Stimulated activated CD8-positive, alpha-beta memory T cell treated with anti-CD3 and anti-CD28 coated beads, Interleukin-2, amount 100 ng/mL, for 48 hours (primary cell): ENCODE data around the gene CDC42EP4.
"Not testable (repeated sequence)": the region's sequence is repeated elsewhere in the genome, so short reads cannot be mapped to it uniquely, and the experiment has no call there.

Experiments
- DNase-seq, 2 donors: peaks; one replicate each; pipeline ENCODE4 v3.0.0-alpha.2; 2020; ENCODE audit warnings: low read depth in 2 of 2

CDC42EP4 gene

GRCh38 chr17:73320601-73321264 is 8.9 kb upstream of the CDC42EP4 start:
- DNase-seq, result no peak

GRCh38 chr17:73319766-73320165 is 8.0 kb upstream of the CDC42EP4 start:
- DNase-seq, result no peak

DNA sequence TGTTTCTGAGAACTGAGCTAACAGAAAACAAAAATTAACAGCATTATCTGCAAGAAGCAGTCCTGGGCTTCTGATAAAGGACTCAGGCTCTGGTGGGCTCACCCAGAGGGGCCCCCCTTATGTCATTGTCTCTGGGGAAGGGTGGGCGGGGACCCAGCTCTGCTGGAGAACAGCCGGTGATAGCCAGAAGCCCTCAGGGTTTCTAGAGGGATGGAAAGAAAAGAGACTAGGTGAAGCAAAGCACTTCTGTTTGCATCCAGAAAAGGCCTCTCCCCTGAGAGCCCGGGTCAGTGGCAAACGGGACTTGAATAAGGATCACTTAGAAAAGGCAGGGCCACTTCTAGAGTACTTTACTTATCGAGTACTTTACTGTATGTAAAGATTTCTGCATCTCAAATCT is 7.0 kb upstream of the CDC42EP4 start:
- DNase-seq, result no peak

- no peak for DNase-seq
Observed at GRCh38 chr17:73318427-73318813, 6.6 kb upstream of the CDC42EP4 start.

- no peak for DNase-seq
Observed at GRCh38 chr17:73317513-73318426, 6.0 kb upstream of the CDC42EP4 start.

DNA sequence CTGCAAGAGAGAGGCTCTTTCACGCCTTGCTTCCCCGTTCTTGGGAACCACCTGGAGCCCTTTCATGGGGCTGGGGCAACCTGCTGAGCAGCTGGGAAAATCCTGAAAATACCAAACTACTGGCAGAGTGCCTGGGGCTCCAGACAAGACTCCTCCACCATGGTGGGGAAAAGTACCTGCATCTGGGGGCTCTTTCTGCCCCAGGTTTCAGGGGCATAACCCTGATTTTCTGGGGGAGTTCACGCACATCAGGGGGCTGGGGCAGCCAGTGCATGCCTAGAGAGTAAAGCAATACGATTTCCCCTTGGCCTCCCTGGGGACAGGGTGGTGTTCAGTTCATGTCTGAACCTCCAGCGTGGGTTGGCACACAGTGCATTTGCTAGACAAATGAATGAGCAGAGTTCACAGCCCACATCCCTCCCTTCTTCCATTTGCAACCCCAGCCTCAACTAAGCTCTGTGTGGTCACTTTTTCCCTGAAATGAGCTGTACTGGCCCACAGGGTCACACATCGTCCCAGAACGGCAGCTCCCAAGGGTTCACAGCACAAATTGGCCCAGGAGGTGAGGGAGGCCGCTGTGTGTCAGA is 5.2 kb upstream of the CDC42EP4 start:
- DNase-seq, result no peak

DNA sequence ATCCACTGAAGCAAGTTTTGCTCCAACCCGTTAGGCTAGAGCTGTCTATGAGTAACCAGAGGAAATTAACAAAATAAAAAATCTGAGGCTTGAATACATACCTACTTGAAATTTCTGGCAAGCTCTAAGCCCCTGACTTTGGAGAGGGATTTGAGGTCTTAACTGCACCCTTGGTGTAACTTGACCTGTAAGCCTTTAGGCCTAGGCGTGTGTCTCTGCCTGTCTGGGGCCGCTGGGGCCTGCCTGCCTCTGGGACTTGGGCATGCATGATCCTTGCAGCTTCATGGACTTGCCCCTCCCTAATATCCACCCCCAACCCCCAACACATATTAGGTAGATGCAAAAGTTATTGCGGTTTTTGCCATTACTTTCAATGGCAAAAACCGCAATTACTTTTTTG is 3.7 kb upstream of the CDC42EP4 start:
- DNase-seq, result no peak

DNA sequence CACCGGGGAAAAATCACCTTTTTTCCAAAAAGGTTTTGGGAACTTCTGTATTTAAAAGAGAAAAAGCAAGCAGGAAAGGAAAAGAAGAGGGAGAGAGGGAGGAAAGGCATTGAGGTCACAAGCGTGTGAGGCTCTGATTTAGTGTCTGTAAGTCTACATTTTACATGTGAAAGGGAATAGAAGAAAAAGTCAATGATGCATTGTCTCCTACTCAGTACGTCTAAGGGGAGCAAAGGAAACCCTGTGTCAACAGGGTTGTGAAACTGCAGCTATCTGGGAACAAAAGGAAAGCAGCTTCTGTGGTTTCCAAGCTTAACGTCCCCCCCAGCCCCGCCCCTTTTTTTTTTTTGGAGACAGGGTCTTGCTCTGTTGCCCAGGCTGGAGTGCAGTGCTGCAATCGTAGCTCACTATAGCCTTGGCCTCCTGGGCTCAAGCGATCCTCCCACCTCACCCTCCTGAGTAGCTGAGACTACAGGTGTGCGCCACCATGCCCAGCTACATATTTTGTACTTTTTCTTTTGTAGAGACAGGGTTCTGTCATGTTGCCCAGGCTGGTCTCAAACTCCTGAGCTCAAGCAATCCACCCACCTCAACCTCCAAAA is 1.8 kb upstream of the CDC42EP4 start:
- no peak for DNase-seq

- DNase-seq, result not testable (repeated sequence)
Observed at GRCh38 chr17:73312887-73313286, 1.1 kb upstream of the CDC42EP4 start.

DNA sequence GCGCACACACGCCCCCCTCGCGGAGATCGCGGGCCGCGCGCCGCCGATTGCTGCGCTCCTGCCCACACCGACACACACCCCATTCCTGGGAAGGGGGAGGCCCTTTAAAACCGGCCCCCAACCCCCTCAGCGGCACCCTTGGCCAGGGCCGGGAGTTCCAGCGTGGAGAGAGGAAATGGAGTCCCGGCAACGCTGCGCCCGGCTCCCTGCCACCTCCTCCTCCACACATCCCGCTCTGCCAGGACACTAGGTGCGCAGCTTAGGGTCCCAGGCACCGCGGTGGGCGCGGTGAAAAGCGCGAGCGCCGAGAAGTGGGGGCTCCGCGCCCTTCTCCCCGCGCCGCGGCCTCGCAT is 397 bp downstream of the CDC42EP4 start:
- no peak for DNase-seq

- no peak for DNase-seq
Observed at GRCh38 chr17:73309727-73310596, 1.8 kb downstream of the CDC42EP4 start.

DNA sequence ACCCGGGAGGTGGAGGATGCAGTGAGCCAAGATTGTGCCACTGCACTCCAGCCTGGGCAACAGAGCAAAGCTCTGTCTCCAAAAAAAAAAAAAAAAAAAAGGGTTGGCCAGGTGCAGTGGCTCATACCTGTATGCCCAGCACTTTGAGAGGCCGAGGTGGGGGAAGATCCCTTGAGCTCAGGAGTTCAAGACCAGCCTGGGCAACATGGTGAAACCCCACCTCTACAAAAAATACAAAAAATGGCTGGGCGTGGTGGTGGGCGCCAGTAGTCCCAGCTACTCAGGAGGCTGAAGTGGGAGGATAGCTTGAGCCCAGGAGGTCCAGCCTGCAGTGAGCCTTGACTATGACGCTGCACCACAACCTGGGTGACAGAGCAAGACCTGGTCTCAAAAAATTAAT is 2.8 kb downstream of the CDC42EP4 start:
- not testable (repeated sequence) for DNase-seq

GRCh38 chr17:73308017-73308823 is 3.6 kb downstream of the CDC42EP4 start:
- DNase-seq, result no peak

DNA sequence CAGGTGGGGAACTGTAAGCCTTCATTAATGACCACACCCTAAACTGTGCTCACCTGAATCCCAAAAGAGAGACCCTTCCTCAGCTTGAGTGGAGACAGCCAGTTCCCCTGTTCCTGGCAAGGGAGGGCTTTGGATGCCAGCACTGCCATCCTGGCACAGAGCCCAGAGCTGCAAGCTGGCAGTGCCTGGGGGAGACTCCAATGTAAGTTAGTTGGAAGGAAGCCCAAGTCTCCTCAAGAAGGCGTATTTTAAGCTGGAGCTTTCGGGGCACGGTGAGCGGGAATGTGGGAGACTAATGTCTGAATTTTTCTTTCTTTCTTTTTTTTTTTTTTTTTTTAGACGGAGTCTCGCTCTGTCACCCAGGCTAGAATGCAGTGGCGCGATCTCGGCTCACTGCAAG is 4.7 kb downstream of the CDC42EP4 start:
- no peak for DNase-seq

DNA sequence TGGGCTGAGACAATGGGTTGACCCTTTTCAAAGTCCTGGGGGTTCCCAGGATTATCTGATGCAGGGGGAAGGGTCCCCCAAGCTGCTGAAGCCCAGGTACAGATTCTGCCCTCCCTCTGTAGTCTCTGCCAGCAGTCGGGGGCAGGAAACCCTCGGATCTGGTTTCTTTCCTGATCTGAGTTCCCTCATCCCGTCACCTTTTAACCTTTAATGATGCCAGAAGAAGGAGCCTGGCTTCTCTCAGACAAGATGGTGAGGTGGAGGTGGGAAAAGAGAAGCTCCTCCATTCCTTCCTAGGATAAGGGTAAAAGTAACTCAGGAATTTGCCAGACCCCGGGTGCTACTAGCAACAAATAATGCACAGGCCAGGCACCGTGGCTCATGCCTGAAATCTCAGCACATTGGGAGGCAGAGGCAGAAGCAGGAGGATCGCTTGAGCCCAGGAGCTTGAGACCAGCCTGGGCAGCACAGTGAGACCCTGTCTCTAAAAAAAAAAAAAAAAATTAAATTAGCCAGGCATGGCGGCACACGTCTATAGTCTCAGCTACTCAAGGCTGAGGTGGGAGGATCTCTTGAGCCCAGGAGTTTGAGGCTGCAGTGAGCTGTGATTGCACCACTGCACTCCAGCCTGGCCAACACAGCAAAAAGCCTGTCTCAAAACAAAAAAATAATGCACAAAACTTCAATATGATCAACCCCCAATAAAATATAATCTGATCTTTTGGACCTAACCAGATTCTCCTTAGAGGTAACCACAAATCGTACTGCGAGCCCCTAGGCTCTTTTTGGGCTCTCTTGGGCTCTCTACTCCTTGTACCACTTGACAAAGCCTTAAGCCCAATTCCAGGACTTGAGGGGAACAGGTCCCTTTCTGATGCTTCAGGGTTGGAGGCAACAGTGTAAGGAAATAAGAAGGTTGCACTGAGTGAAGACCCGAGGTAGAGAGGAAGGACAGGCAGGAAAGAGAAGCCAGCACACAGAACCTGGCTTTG is 5.7 kb downstream of the CDC42EP4 start:
- no peak for DNase-seq

DNA sequence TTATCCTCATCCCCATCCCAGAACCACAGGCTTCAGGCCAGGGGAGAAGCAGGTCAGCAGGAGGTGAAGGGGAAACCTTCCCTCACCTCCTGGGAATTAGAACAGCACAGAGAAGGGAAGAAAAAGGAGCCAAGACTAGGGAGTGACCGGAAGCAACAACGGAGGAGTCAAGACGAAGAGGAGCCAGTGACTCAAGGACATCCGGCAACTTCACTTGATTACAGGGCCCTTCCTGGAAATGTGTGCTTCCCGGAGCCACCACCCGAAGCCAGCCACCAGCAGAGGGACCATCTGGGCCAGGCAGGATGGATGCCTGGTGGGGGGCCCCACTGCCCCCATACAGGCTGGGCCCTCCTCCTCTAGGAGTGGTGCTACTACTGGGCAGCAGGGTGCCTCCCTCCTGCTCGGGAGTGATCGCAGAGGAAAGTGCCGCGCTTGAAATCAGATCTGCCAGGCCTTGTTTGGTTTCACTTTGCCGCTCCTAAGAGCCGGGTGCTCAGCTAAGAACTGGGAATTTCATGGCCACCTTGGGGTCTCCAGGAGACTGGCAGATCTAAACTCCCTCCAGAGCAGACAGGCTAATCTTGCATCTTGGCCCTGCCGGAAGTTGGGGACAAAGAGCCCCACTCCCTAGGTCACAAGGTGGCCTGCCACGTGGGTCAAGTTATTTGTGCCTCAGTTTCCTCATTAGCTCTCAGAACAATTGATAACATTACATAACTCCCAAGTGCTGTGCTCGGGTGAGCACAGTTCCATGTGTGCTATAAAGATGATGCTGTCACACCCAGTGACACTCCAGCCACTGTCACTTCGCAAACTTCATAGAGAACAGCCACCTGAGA is 6.6 kb downstream of the CDC42EP4 start:
- DNase-seq, result no peak

- DNase-seq, result no peak
Observed at GRCh38 chr17:73304438-73304837, 7.4 kb downstream of the CDC42EP4 start.

GRCh38 chr17:73302189-73302588 is 9.6 kb downstream of the CDC42EP4 start:
- no peak for DNase-seq

DNA sequence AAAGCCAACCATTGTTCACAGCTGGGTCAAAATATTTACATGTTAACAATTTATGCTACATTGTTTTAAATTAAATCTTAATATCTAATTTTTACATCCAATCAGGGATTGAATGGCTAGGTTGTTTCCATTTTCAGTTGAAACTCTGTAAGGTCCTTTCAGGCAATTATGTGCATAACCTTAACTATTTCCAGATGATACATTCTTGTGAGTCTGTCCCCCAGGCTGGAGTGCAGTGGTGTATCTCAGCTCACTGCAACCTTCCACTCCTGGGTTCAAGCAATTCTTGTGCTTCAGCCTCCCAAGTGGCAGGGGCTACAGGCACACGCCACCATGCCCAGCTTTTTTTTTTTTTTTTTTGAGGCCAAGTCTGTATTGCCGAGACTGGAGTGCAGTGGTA is 10.4 kb downstream of the CDC42EP4 start:
- no peak for DNase-seq
